GM21737 (cell line): ENCODE data around the gene SPEM2.
"Not testable (repeated sequence)": the region's sequence is repeated elsewhere in the genome, so short reads cannot be mapped to it uniquely, and the experiment has no call there.

Source experiments
- ATAC-seq: cut with Tn5 transposase; IDR thresholded peaks from one replicate; pipeline ENCODE4 v1.9.1; 2021; ENCODE audit warnings: mild to moderate bottlenecking, moderate library complexity; ENCODE audit not compliant: unreplicated experiment

The SPEM2 gene

GRCh38 chr17:7468804-7469389 lies 43.5 kb downstream of the SPEM2 start:
- ATAC-seq = no peak

DNA sequence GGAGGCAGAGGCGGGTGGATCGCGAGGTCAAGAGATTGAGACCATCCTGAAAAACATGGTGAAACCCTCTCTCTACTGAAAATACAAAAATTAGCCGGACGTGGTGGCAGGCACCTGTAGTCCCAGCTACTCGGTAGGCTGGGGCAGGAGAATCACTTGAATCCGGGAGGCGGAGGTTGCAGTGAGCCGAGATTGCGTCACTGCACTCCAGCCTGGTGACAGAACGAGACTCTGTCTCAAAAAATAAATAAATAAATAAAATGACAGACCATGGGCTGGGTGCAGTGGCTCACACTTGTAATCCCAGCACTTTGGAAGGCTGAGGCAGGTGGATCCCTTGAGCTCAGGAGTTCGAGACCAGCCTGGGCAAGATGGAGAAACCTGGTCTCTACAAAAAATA lies 44.4 kb downstream of the SPEM2 start:
- ATAC-seq = not testable (repeated sequence)

DNA sequence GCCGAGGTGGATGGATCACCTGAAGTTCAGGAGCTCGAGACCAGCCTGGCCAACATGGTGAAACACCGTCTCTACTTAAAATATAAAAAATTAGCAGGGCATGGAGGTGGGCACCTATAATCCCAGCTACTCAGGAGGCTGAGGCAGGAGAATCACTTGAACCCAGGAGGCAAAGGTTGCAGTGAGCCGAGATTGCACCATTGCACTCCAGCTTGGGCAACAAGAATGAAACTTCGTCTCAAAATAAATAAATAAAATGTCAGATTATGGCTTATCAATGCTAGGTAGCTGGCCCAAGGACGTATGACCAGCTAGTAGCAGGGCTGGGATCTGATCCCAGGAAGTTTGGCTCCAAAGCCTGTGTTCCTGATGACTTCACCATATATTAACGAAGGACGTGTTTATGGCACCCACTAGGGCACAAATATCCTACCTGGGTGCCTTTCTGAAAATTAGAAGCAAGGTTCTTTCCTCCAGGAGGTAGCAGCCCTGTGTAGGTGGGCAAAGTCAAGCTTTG lies 45.1 kb downstream of the SPEM2 start:
- ATAC-seq = not testable (repeated sequence)

DNA sequence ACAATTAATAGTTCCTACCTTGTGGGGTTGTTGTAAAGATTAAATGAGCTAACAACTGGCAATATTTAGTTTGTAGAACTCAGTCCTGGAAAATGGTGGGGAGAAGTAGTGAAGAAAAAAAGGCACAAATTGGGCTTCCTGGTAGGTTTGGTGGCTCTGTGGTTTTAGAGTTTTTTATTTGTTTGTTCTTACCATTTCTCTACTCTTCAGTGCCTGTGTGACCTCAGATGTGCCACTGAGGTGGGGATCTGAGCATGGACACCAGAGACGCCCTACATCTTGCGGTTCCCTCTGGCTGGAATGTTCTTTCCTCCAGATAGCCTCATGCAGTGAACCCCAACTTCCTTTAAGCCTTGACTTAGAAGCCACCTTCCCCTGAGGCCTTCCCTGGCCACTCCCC lies 46.3 kb downstream of the SPEM2 start:
- no peak for ATAC-seq

DNA sequence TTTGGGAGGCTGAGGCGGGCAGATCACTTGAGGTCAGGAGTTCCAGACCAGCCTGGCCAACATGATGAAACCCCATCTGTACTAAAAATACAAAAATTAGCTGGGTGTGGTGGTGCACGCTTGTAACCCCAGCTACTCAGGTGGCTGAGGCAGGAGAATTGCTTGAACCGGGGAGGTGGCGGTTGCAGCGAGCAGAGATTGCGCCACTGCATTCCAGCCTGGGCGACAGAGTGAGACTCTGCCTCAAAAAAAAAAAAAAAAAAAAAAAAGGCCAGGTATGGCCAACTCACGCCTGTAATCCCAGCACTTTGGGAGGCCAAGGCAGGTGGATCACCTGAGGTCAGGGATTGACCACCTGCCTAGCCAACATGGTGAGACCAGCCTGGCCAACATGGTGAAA lies 49.4 kb downstream of the SPEM2 start:
- ATAC-seq = not testable (repeated sequence)

DNA sequence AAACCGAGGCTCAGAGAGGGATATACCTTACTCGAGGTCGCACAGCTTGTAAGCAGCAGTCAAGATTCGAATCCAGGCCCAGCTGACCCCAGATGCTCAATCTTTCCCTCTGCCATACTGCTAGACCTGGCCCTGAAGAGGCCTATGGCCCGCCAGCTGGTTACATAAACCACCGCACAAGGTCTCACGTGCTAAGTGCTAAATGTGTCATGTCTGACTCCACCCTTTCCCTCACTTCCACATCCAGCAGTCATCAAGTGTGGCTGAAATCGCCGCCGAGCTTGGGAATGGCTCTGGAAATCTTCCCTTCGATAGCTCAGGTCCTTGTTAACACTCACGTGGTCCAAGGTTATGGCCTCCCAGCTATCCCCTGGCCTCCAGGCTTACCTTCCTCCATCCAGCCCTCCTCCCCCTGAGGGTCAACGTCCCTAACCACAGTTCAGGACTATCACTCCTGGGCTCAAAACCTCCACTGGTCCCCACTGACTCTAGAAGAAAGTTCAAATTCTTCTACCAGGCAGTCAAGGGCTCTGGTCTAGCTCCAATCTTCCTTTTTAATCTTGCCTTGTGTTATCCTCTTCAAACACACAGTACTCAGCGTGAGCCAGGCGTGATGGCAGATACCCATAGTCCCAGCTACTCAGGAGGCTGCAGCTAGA lies 50.5 kb downstream of the SPEM2 start:
- no peak for ATAC-seq

DNA sequence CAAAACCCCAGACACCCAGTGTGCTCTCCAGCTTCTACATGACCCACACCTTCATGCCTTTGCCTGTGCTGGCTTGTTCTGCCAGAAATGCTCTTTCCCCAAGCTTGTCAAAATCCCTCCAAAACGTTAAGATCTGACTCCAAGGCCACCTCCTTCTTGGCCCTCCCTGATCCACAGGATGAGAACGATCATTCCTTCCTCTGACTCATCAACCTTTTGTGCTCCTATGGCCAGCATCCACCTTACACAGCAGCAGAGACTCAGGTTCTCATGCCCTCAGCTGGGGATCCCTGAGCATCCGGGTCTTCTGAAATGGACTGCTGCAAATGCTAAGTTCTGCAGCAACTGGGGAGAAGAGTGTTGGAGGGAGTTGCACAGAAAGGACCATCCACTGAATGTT lies 51.1 kb downstream of the SPEM2 start:
- ATAC-seq = no peak

- ATAC-seq = no peak
Observed at GRCh38 chr17:7476951-7477350, 51.5 kb downstream of the SPEM2 start.
